HCEC 1CT (cell line): ENCODE data around the gene ATXN7L1.
A peak's percentile ranks its signal among the peaks of the same experiment; 100 is the strongest.

ENCODE experiments used
- DNase-seq: peaks from one replicate; pipeline ENCODE4 v3.0.0-alpha.2; 2017

ATXN7L1 gene

GRCh38 chr7:105638902-105639495 lies 237.4 kb downstream of the ATXN7L1 start:
- DNase-seq, result no peak

- DNase-seq, result no peak
These were observed 238.1 kb downstream of the ATXN7L1 start for GRCh38 chr7:105638334-105638733.

GRCh38 chr7:105637755-105638154 lies 238.6 kb downstream of the ATXN7L1 start:
- DNase-seq, result no peak

- no peak for DNase-seq
These were observed 239.4 kb downstream of the ATXN7L1 start for GRCh38 chr7:105636982-105637381.

GRCh38 chr7:105635197-105635596 lies 241.2 kb downstream of the ATXN7L1 start:
- no peak for DNase-seq

- no peak for DNase-seq
These were observed 250.4 kb downstream of the ATXN7L1 start for GRCh38 chr7:105625986-105626385.

GRCh38 chr7:105623906-105624305 lies 252.5 kb downstream of the ATXN7L1 start:
- DNase-seq, result no peak

- no peak for DNase-seq
These were observed 253.0 kb downstream of the ATXN7L1 start for GRCh38 chr7:105623378-105623777.

GRCh38 chr7:105622106-105622731 lies 254.2 kb downstream of the ATXN7L1 start:
- no peak for DNase-seq

GRCh38 chr7:105621617-105622016 lies 254.8 kb downstream of the ATXN7L1 start:
- DNase-seq, result no peak

- no peak for DNase-seq
These were observed 255.2 kb downstream of the ATXN7L1 start for GRCh38 chr7:105621176-105621575.

- DNase-seq, result no peak
These were observed 256.8 kb downstream of the ATXN7L1 start for GRCh38 chr7:105619590-105619989.

- DNase-seq, result no peak
These were observed 258.4 kb downstream of the ATXN7L1 start for GRCh38 chr7:105618016-105618296.

GRCh38 chr7:105617280-105618015 lies 259.0 kb downstream of the ATXN7L1 start:
- DNase-seq, result no peak

- DNase-seq, result no peak
These were observed 262.0 kb downstream of the ATXN7L1 start for GRCh38 chr7:105614341-105614840.

GRCh38 chr7:105613611-105614330 lies 262.6 kb downstream of the ATXN7L1 start:
- DNase-seq, result no peak

GRCh38 chr7:105612806-105613205 lies 263.6 kb downstream of the ATXN7L1 start:
- DNase-seq, result no peak

GRCh38 chr7:105611856-105612775 lies 264.3 kb downstream of the ATXN7L1 start:
- peak; percentile 29 for DNase-seq

GRCh38 chr7:105610165-105610930 lies 266.1 kb downstream of the ATXN7L1 start:
- no peak for DNase-seq

GRCh38 chr7:105602325-105603305 lies 273.8 kb downstream of the ATXN7L1 start:
- no peak for DNase-seq
